GM21447 (cell line): ENCODE data around the gene PCDHGA4.
"Not testable (repeated sequence)": the region's sequence is repeated elsewhere in the genome, so short reads cannot be mapped to it uniquely, and the experiment has no call there.

Experiments
- ATAC-seq: cut with Tn5 transposase; IDR thresholded peaks from one replicate; pipeline ENCODE4 v1.9.1; 2021; ENCODE audit not compliant: unreplicated experiment

PCDHGA4 gene

DNA sequence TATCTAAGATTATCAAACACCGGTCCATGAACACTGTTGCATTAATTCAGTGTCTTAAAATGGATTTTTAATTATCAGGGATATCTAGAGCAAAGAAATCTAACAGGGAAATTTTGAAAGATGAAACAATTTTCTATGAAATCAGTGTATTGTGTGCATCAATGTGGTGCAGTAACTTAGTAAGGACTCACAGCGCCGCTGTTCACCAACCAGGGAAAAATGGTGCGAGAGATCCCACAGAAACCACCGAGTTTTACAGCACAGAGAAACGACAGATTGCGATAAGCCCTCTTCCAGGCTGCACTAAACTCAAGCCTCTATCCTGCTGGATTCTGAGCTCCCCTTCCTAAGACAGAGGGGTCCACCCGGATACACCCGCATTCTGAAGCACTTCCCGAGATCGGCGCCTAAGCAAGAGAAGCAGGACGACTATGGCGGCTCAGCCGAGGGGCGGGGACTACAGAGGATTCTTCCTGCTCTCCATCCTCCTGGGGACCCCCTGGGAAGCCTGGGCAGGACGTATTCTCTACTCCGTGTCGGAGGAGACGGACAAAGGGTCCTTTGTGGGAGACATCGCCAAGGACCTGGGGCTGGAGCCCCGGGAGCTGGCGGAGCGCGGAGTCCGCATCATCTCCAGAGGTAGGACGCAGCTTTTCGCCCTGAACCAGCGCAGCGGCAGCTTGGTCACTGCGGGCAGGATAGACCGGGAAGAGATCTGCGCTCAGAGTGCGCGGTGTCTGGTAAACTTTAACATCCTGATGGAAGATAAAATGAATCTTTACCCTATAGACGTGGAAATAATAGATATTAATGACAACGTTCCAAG is 27.9 kb downstream of the PCDHGA4 start, which contains the start of gene PCDHGA7:
Gene PCDHGA7, plus strand, starts transcription at position 274 of the 826 bp plus-strand sequence. Its CDS starts 158 bp downstream, at position 432.
- no peak for ATAC-seq

GRCh38 chr5:141383345-141383744 is 28.5 kb downstream of the PCDHGA4 start:
- ATAC-seq = no peak

DNA sequence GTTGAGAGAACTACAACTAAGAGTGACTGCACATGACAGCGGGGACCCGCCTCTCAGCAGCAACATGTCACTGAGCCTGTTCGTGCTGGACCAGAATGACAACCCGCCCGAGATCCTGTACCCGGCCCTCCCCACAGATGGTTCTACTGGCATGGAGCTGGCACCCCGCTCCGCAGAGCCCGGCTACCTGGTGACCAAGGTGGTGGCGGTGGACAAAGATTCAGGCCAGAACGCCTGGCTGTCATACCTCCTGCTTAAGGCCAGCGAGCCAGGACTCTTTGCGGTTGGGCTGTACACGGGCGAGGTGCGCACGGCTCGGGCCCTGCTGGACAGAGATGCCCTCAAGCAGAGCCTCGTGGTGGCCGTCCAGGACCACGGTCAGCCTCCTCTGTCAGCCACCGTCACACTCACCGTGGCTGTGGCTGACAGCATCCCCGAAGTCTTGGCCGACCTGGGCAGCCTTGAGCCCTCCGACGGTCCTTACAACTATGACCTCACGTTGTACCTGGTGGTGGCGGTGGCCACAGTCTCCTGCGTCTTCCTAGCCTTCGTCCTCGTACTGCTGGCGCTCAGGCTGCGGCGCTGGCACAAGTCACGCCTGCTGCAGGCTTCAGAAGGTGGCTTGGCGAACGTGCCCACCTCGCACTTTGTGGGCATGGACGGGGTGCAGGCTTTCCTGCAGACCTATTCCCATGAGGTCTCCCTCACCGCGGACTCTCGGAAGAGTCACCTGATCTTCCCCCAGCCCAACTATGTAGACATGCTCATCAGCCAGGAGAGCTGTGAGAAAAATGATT is 29.8 kb downstream of the PCDHGA4 start:
- no peak for ATAC-seq

DNA sequence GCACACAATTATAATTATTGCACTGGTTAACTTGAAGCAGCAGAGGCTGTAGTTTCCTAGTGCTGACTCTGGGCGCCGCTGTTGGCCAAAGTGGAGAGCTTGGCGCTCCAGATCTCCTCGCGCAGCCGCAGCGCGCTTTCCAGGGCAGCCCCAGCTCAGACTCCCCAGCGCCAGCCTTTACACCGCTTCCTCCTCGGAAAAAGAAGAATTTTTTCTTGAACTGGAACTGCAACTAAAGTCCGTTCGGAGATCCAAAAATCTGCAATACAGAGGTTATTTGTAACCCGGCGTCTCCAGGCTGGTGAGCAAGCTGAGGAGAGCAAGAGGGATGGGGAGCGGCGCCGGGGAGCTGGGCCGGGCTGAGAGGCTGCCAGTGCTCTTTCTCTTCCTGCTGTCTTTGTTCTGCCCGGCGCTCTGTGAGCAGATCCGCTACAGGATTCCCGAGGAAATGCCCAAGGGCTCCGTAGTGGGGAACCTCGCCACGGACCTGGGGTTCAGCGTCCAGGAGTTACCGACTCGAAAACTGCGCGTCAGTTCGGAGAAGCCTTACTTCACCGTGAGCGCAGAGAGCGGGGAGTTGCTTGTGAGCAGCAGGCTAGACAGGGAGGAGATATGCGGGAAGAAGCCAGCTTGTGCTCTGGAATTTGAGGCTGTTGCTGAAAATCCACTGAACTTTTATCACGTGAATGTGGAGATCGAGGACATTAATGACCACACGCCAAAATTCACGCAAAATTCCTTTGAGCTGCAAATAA is 32.9 kb downstream of the PCDHGA4 start, which contains the start of gene PCDHGB4:
Gene PCDHGB4, plus strand, starts transcription at position 142 of the 755 bp plus-strand sequence. Its CDS starts 187 bp downstream, at position 329.
- ATAC-seq = not testable (repeated sequence)

DNA sequence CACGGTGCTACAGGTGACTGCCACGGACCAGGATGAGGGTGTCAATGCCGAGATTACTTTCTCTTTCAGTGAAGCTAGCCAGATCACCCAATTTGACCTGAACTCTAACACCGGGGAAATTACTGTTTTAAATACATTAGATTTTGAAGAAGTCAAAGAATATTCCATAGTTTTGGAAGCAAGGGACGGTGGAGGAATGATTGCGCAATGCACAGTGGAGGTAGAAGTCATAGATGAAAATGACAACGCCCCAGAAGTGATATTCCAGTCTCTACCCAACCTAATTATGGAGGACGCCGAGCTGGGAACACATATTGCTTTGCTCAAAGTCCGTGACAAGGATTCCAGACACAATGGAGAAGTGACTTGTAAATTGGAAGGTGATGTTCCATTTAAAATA is 33.8 kb downstream of the PCDHGA4 start:
- ATAC-seq = no peak

- ATAC-seq = no peak
These were observed 34.6 kb downstream of the PCDHGA4 start for GRCh38 chr5:141389153-141390042.

GRCh38 chr5:141392429-141393198 is 37.8 kb downstream of the PCDHGA4 start, which contains the start of gene PCDHGA8:
Gene PCDHGA8, plus strand, starts transcription at chr5:141392633. Its CDS starts 181 bp downstream, at chr5:141392814.
- ATAC-seq = no peak

DNA sequence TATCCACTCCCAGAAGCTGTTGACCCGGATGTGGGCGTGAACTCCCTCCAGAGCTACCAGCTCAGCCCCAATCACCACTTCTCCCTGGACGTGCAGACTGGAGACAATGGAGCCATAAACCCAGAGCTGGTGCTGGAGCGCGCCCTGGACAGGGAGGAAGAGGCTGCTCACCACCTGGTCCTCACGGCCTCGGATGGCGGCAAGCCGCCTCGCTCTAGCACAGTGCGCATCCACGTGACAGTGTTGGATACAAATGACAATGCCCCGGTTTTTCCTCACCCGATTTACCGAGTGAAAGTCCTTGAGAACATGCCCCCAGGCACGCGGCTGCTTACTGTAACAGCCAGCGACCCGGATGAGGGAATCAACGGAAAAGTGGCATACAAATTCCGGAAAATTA is 38.4 kb downstream of the PCDHGA4 start:
- ATAC-seq = no peak

- not testable (repeated sequence) for ATAC-seq
These were observed 39.8 kb downstream of the PCDHGA4 start for GRCh38 chr5:141394401-141395187.

GRCh38 chr5:141397756-141398551 is 43.1 kb downstream of the PCDHGA4 start, which contains the start of gene PCDHGB5:
Gene PCDHGB5, plus strand, starts transcription at chr5:141397947. Its CDS starts 181 bp downstream, at chr5:141398128.
- ATAC-seq = peak; percentile 73

- no peak for ATAC-seq
These were observed 43.8 kb downstream of the PCDHGA4 start for GRCh38 chr5:141398608-141399007.

GRCh38 chr5:141399555-141400258 is 44.9 kb downstream of the PCDHGA4 start:
- no peak for ATAC-seq

- no peak for ATAC-seq
These were observed 47.9 kb downstream of the PCDHGA4 start, which contains the start of gene PCDHGA9 for GRCh38 chr5:141402553-141403243. Gene PCDHGA9, plus strand, starts transcription at chr5:141402778. Its CDS starts 175 bp downstream, at chr5:141402953.

DNA sequence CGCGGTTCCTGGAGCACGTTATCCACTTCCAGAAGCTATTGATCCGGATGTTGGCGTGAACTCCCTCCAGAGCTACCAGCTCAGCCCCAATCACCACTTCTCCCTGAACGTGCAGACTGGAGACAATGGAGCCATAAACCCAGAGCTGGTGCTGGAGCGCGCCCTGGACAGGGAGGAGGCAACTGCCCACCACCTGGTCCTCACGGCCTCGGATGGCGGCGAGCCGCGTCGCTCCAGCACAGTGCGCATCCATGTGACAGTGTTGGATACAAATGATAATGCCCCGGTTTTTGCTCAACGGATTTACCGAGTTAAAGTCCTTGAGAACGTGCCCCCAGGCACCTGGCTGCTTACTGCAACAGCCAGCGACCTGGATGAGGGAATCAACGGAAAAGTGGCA is 48.6 kb downstream of the PCDHGA4 start:
- ATAC-seq = no peak
